K562 (cell line): Measurements from ENCODE around the gene ACTRT2. TPM values are rescaled to one million over a fixed set of nuclear protein-coding genes. Genes with fewer than 3 reads are reported as not detected.

Source experiments
- ATAC-seq: fragments of 200-7000 bp; cut with Tn5 transposase; 3 replicates; pipeline ENCODE4 v1.9.1; 2020; ENCODE audit warnings: moderate library complexity
- BruUV-seq: library from RNA; stranded (reverse); fragments of 400-500 nt; replicated peaks from 2 replicates; lab custom pipeline; 2021; lab: Mats Ljungman, UMichigan
- CTCF ChIA-PET: fragments of 300-600 bp; formaldehyde crosslinking; extraction: SDS; loops from one replicate; lab custom pipeline; 2021; ENCODE audit warnings: low intra/inter-chr PET ratio; lab: Yijun Ruan, JAX
- POLR2A ChIA-PET: fragments of 300-600, 350-650 bp; sonication (Branson Sonifier 250); formaldehyde crosslinking; extraction: SDS; loops from one replicate; lab custom pipeline; 2021; ENCODE audit warnings: antibody characterized with exemption, inconsistent platforms; lab: Yijun Ruan, JAX
- DNase-seq, 4 experiments: peaks; one replicate each; pipeline versions ENCODE4 v3.0.0 to v3.0.0-alpha.2; 2011 to 2018; ENCODE audit warnings: low spot score in 3 of 4, mixed read lengths in 3 of 4; ENCODE audit errors: extremely low read depth in 1 of 4
- FAIRE-seq: peaks from 2 replicates; lab custom pipeline; 2011; peaks lifted over from hg19 to GRCh38; lab: Jason Lieb, UNC
- H2AFZ ChIP-seq: 2 replicates; pipeline ENCODE4 v1.6.0; 2011; ENCODE audit warnings: low read depth, low read length, control low read depth, inconsistent platforms
- H3K27ac ChIP-seq: fragments of 200-600 bp; 3 replicates; pipeline ENCODE4 v1.8.0; 2011; ENCODE audit warnings: low read depth, mild to moderate bottlenecking, control low read depth, inconsistent platforms, low read length, moderate library complexity, mixed read lengths; ENCODE audit errors: extremely low read depth
- H3K27me3 ChIP-seq, 2 experiments: fragments of 300-600 bp in 1 of 2; 2 replicates in 1 of 2; 3 replicates in 1 of 2; pipeline versions ENCODE4 v1.6.0 to v1.8.0; 2011; ENCODE audit warnings: inconsistent platforms in 2 of 2, low read length in 2 of 2, mild to moderate bottlenecking in 1 of 2, mixed read lengths in 1 of 2, moderate library complexity in 1 of 2; ENCODE audit not compliant: control insufficient read depth in 2 of 2, insufficient read depth in 2 of 2
- H3K36me3 ChIP-seq: fragments of 300-600 bp; 3 replicates; pipeline ENCODE4 v1.8.0; 2011; ENCODE audit warnings: mild to moderate bottlenecking, low read length, inconsistent platforms; ENCODE audit not compliant: control insufficient read depth, insufficient read depth
- H3K4me1 ChIP-seq, 2 experiments: fragments of 200-600 bp in 1 of 2; replicated peaks in 1 of 2; 2 replicates in 1 of 2; 3 replicates in 1 of 2; pipeline versions ENCODE4 v1.5.1 to v1.8.0; 2011; ENCODE audit warnings: inconsistent platforms in 2 of 2, low read length in 2 of 2, mild to moderate bottlenecking in 1 of 2, mixed read lengths in 1 of 2, moderate library complexity in 1 of 2; ENCODE audit not compliant: control insufficient read depth in 2 of 2, insufficient read depth in 2 of 2
- H3K4me2 ChIP-seq: 2 replicates; pipeline ENCODE4 v1.6.1; 2011; ENCODE audit warnings: low read length, control low read depth, inconsistent platforms, mixed read lengths; ENCODE audit not compliant: insufficient read depth
- H3K4me3 ChIP-seq: fragments of 200-600 bp; sonication (generic), shearing (Covaris generic); 2 replicates; pipeline ENCODE4 v1.5.1; 2016; ENCODE audit warnings: control low read depth, inconsistent platforms
- H3K79me2 ChIP-seq: fragments of 200-600 bp; 3 replicates; pipeline ENCODE4 v1.8.0; 2011; ENCODE audit warnings: low read length, inconsistent platforms; ENCODE audit not compliant: control insufficient read depth, insufficient read depth
- H3K9ac ChIP-seq, 2 experiments: 2 replicates each; pipeline versions ENCODE4 v1.6.0 to v1.6.1; 2011; ENCODE audit warnings: low read depth in 2 of 2, low read length in 2 of 2, control low read depth in 1 of 2, inconsistent platforms in 1 of 2, mild to moderate bottlenecking in 1 of 2, mixed read lengths in 1 of 2; ENCODE audit not compliant: insufficient read depth in 1 of 2
- H3K9me1 ChIP-seq: one replicate; pipeline ENCODE4 v1.6.0; 2011; ENCODE audit warnings: inconsistent platforms, mild to moderate bottlenecking, low read length, moderate library complexity; ENCODE audit not compliant: control insufficient read depth, insufficient read depth
- H3K9me3 ChIP-seq: replicated peaks from 2 replicates; pipeline ENCODE4 v1.5.1; 2011; ENCODE audit warnings: low read depth, low read length, inconsistent platforms; ENCODE audit not compliant: control insufficient read depth, insufficient read depth
- H4K20me1 ChIP-seq: replicated peaks from 2 replicates; pipeline ENCODE4 v1.6.1; 2011; ENCODE audit warnings: low read length, inconsistent platforms, mixed read lengths; ENCODE audit not compliant: control insufficient read depth, insufficient read depth
- ATF2 ChIP-seq: sonication (generic); formaldehyde crosslinking; IDR thresholded peaks from 2 replicates; pipeline ENCODE4 v1.8.1; 2022; ENCODE audit warnings: missing genetic modification reagents
- CLOCK ChIP-seq: fragments of 250-450 bp; sonication (Bioruptor Pico); IDR thresholded peaks from 2 replicates; pipeline ENCODE4 v1.4.0; 2020; ENCODE audit warnings: mild to moderate bottlenecking, moderate library complexity, borderline replicate concordance
- ESRRB ChIP-seq: fragments of 250-450 bp; sonication (Bioruptor Pico); IDR thresholded peaks from 2 replicates; pipeline ENCODE4 v1.5.0; 2020; ENCODE audit warnings: mild to moderate bottlenecking, moderate library complexity, borderline replicate concordance
- FOXJ3 ChIP-seq: sonication (generic); formaldehyde crosslinking; IDR thresholded peaks from 2 replicates; pipeline ENCODE4 v1.4.0; 2020; ENCODE audit warnings: mild to moderate bottlenecking, missing genetic modification reagents
- MAFF ChIP-seq: IDR thresholded peaks from 2 replicates; pipeline ENCODE4 v1.6.1; 2012; ENCODE audit warnings: low read length, improper control_type of control experiment
- NFRKB ChIP-seq: fragments of 450-650 bp; IDR thresholded peaks from 2 replicates; pipeline ENCODE4 v1.6.1; 2016; ENCODE audit warnings: low read depth
- PCBP2 ChIP-seq: fragments of 200-400 bp; formaldehyde crosslinking; IDR thresholded peaks from 2 replicates; pipeline ENCODE4 v1.6.1; 2018; ENCODE audit warnings: low read length, low read depth, mild to moderate bottlenecking, moderate library complexity; ENCODE audit not compliant: poor library complexity, severe bottlenecking
- STAT6 ChIP-seq: sonication (generic); formaldehyde crosslinking; IDR thresholded peaks from 2 replicates; pipeline ENCODE4 v1.8.1; 2023; ENCODE audit warnings: mild to moderate bottlenecking, missing genetic modification reagents
- TBL1XR1 ChIP-seq, 2 experiments: IDR thresholded peaks; 2 replicates each; pipeline ENCODE4 v1.6.1; 2012; ENCODE audit warnings: improper control_type of control experiment in 2 of 2, low read length in 2 of 2, mild to moderate bottlenecking in 1 of 2
- ZBTB17 ChIP-seq: fragments of 450-650 bp; formaldehyde crosslinking; IDR thresholded peaks from 2 replicates; pipeline ENCODE4 v1.4.0; 2020; ENCODE audit warnings: mild to moderate bottlenecking
- WGBS: fragments of 100-300 bp; shearing (Covaris generic); methylation state at CpG from one replicate; pipeline ENCODE4 v1.1.6; 2016; ENCODE audit warnings: low coverage, mixed read lengths; ENCODE audit not compliant: insufficient coverage; ENCODE audit errors: missing lambda C conversion rate; 5-methylcytosine and 5-hydroxymethylcytosine counted together
- in situ Hi-C: fragments of 300-500 bp; cut with MboI; formaldehyde crosslinking; loops from 4 replicates; pipeline ENCODE4 v1.15.0; 2018; ENCODE audit warnings: inconsistent platforms, mixed read lengths
- intact Hi-C: fragments of 100-400 bp; cut with micrococcal nuclease; formaldehyde crosslinking; loops from 2 replicates; pipeline ENCODE4 v1.14.2; 2022
- polyA plus RNA-seq, 8 experiments: library from polyadenylated mRNA; depleted of rRNA in 4 of 8; stranded (reverse) in 5 of 8; unstranded in 3 of 8; fragments of >200 nt; fragmentation: Nextera tagmentation in 2 of 8; fragmentation: Illumina TruSeq in 1 of 8; extraction: Ambion mirVana in 2 of 8; extraction: Trizol in 1 of 8; gene quantifications; 2 replicates each; pipeline versions ENCODE4 v1.2.1 to v1.2.3, GENCODE V29; 2011 to 2014; ENCODE audit warnings: inconsistent platforms in 1 of 8, missing spikeins in 1 of 8
- total RNA-seq, 7 experiments: library from RNA; depleted of rRNA in 6 of 7; stranded (reverse); fragments of >200 nt in 6 of 7; fragmentation: Illumina TruSeq in 2 of 7; extraction: Trizol in 2 of 7; gene quantifications; 2 replicates each; pipeline versions ENCODE4 v1.2.1 to v1.2.3, GENCODE V29; 2011 to 2021; ENCODE audit warnings: low replicate concordance in 1 of 7

ACTRT2 gene
- total and polyA plus RNA-seq, 9 of the 15 experiments (the other 6 are each of a cell fraction or from before 2014, with no cell fraction given), result not detected

- Histone ChIP-seq H3K4me3 (no peak overlapping the region), H3K79me2 (no peaks in the 10 kb centered on the region), H3K27me3 (peaks cover 13 to 46% of the 10 kb centered on the region in 2 experiments; a peak in 4 of 5 replicates), H2AFZ (no peak overlapping the region), H3K4me2 (no peak overlapping the region), H3K36me3 (no peaks in the 10 kb centered on the region), H3K27ac (no peak overlapping the region), H3K9me1 (no peaks in the 10 kb centered on the region), H3K9me3 (no peaks in the 10 kb centered on the region), H3K4me1 (no peaks in the 10 kb centered on the region; a peak in 1 of 5 replicates), H3K9ac (no peak overlapping the region), H4K20me1 (no peaks in the 10 kb centered on the region)
- in situ Hi-C loops (no loop called here), intact Hi-C loops (no loop called here)
- 1% methylated on average over 32 of the region's 32 CpGs for WGBS
- ATAC-seq (no peak), DNase-seq (no peak), FAIRE-seq (no peak)
- ChIA-PET POLR2A (no interaction called here), CTCF (no interaction called here)
- BruUV-seq, result no TSS peak
- no peak for TF ChIP-seq ZBTB17 (CRISPR knock-in tag)
- TF ChIP-seq FOXJ3 (CRISPR knock-in tag), result no peak
- TF ChIP-seq ATF2 (CRISPR knock-in tag), result no peak
- no peak for TF ChIP-seq STAT6 (CRISPR knock-in tag)
- no peak for TF ChIP-seq MAFF
- no peak for TF ChIP-seq TBL1XR1 (IDR thresholded peaks at IDR 0.05; ENCODE audit: low read length in 2 of 2)
- TF ChIP-seq NFRKB, result no peak
- no peak for TF ChIP-seq CLOCK
- no peak for TF ChIP-seq PCBP2
- TF ChIP-seq ESRRB (CRISPR knock-in tag), result no peak
Observed at GRCh38 chr1:3029991-3030662, 8.9 kb downstream of the ACTRT2 start.
